IMR-90 (cell line): ENCODE measurements around the gene FUT9. TPM values are rescaled to one million over a fixed set of nuclear protein-coding genes. Genes with fewer than 3 reads are reported as not detected.

Source experiments
- ATAC-seq: fragments of 200-7000 bp; cut with Tn5 transposase; 2 replicates; pipeline ENCODE4 v1.9.1; 2020; ENCODE audit warnings: low read depth, mild to moderate bottlenecking, moderate library complexity
- BruUV-seq: library from RNA; stranded (reverse); fragments of 400-500 nt; replicated peaks from 2 replicates; lab custom pipeline; 2021; lab: Mats Ljungman, UMichigan
- CTCF ChIA-PET: fragments of 300-600 bp; formaldehyde crosslinking; extraction: SDS; loops from one replicate; lab custom pipeline; 2021; ENCODE audit warnings: antibody characterized with exemption; lab: Yijun Ruan, JAX
- POLR2A ChIA-PET: fragments of 300-600 bp; sonication (Branson Sonifier 250); formaldehyde crosslinking; loops from one replicate; lab custom pipeline; 2022; ENCODE audit warnings: antibody characterized with exemption; ENCODE audit not compliant: unreplicated experiment; lab: Charles Lee
- DNase-seq: peaks from one replicate; pipeline ENCODE4 v3.0.0; 2013
- H2AFZ ChIP-seq: replicated peaks from 2 replicates; pipeline ENCODE3; 2013; ENCODE audit warnings: low read length, mild to moderate bottlenecking; ENCODE audit not compliant: poor library complexity
- H2AK5ac ChIP-seq: 2 replicates; pipeline ENCODE4 v1.6.1; 2013; ENCODE audit warnings: low read depth, low read length, inconsistent platforms
- H2AK9ac ChIP-seq: replicated peaks from 2 replicates; pipeline ENCODE3; 2013; ENCODE audit warnings: mild to moderate bottlenecking, low read depth, low read length, moderate library complexity; ENCODE audit not compliant: poor library complexity
- H2BK120ac ChIP-seq: 2 replicates; pipeline ENCODE4 v1.6.1; 2013; ENCODE audit warnings: low read depth, low read length, inconsistent platforms
- H2BK15ac ChIP-seq: 3 replicates; pipeline ENCODE4 v1.6.1; 2013; ENCODE audit warnings: low read depth, low read length, inconsistent platforms
- H2BK20ac ChIP-seq: 2 replicates; pipeline ENCODE4 v1.6.1; 2013; ENCODE audit warnings: low read depth, mild to moderate bottlenecking, inconsistent platforms, low read length, moderate library complexity
- H2BK5ac ChIP-seq: 2 replicates; pipeline ENCODE4 v1.6.1; 2013; ENCODE audit warnings: mild to moderate bottlenecking, low read depth, low read length, inconsistent platforms; ENCODE audit not compliant: poor library complexity, severe bottlenecking
- H3K14ac ChIP-seq: replicated peaks from 2 replicates; pipeline ENCODE4 v1.6.1; 2013; ENCODE audit warnings: low read depth, low read length, inconsistent platforms
- H3K18ac ChIP-seq: 2 replicates; pipeline ENCODE4 v1.6.1; 2013; ENCODE audit warnings: low read depth, low read length, control low read depth
- H3K23ac ChIP-seq: 2 replicates; pipeline ENCODE4 v1.6.1; 2013; ENCODE audit warnings: low read depth, low read length, inconsistent platforms
- H3K27ac ChIP-seq: 2 replicates; pipeline ENCODE4 v1.5.1; 2013; ENCODE audit warnings: mild to moderate bottlenecking, control low read depth, low read length; ENCODE audit not compliant: insufficient read depth
- H3K27me3 ChIP-seq: 2 replicates; pipeline ENCODE4 v1.6.1; 2013; ENCODE audit warnings: low read length; ENCODE audit not compliant: control insufficient read depth, insufficient read depth
- H3K36me3 ChIP-seq: 2 replicates; pipeline ENCODE4 v1.6.1; 2013; ENCODE audit warnings: low read length, mixed read lengths; ENCODE audit not compliant: control insufficient read depth, insufficient read depth
- H3K4ac ChIP-seq: 2 replicates; pipeline ENCODE4 v1.6.1; 2013; ENCODE audit warnings: low read depth, low read length, inconsistent platforms
- H3K4me1 ChIP-seq: 2 replicates; pipeline ENCODE4 v1.6.1; 2013; ENCODE audit warnings: low read length, mixed read lengths; ENCODE audit not compliant: control insufficient read depth, insufficient read depth
- H3K4me2 ChIP-seq: 2 replicates; pipeline ENCODE4 v1.6.1; 2013; ENCODE audit warnings: low read depth, mild to moderate bottlenecking, control low read depth, low read length, moderate library complexity
- H3K4me3 ChIP-seq: 2 replicates; pipeline ENCODE4 v1.5.1; 2013; ENCODE audit warnings: low read depth, mild to moderate bottlenecking, control low read depth, low read length, moderate library complexity; ENCODE audit not compliant: insufficient read depth
- H3K56ac ChIP-seq: 2 replicates; pipeline ENCODE4 v1.6.1; 2013; ENCODE audit warnings: low read length, inconsistent platforms; ENCODE audit not compliant: insufficient read depth; ENCODE audit errors: extremely low read depth
- H3K79me1 ChIP-seq, 2 experiments: 2 replicates each; pipeline ENCODE4 v1.6.1; 2013; ENCODE audit warnings: low read length in 2 of 2, inconsistent platforms in 1 of 2, low read depth in 1 of 2
- H3K9ac ChIP-seq: 2 replicates; pipeline ENCODE4 v1.6.1; 2013; ENCODE audit warnings: low read depth, low read length, control low read depth
- H3K9me1 ChIP-seq: 2 replicates; pipeline ENCODE4 v1.6.1; 2013; ENCODE audit warnings: low read length, inconsistent platforms; ENCODE audit not compliant: insufficient read depth
- H3K9me3 ChIP-seq: 2 replicates; pipeline ENCODE4 v1.6.1; 2013; ENCODE audit warnings: low read length; ENCODE audit not compliant: control insufficient read depth, insufficient read depth
- H4K20me1 ChIP-seq: 2 replicates; pipeline ENCODE4 v1.6.1; 2013; ENCODE audit warnings: low read length, inconsistent platforms; ENCODE audit not compliant: insufficient read depth
- H4K5ac ChIP-seq: 2 replicates; pipeline ENCODE4 v1.6.1; 2013; ENCODE audit warnings: mild to moderate bottlenecking, low read depth, low read length, control low read depth
- H4K8ac ChIP-seq, 2 experiments: 2 replicates each; pipeline ENCODE4 v1.6.1; 2013; ENCODE audit warnings: low read depth in 2 of 2, low read length in 2 of 2, control low read depth in 1 of 2, inconsistent platforms in 1 of 2
- H4K91ac ChIP-seq: 2 replicates; pipeline ENCODE4 v1.6.1; 2013; ENCODE audit warnings: low read depth, low read length, inconsistent platforms; ENCODE audit not compliant: insufficient read depth
- BHLHE40 ChIP-seq: fragments of 150-350 bp; IDR thresholded peaks from 2 replicates; pipeline ENCODE4 v1.6.1; 2016; ENCODE audit warnings: mild to moderate bottlenecking, low read depth, low read length
- CEBPB ChIP-seq: IDR thresholded peaks from 2 replicates; pipeline ENCODE4 v1.6.1; 2012; ENCODE audit warnings: low read depth, low read length, improper control_type of control experiment
- CHD1 ChIP-seq: IDR thresholded peaks from 2 replicates; pipeline ENCODE4 v1.6.1; 2012; ENCODE audit warnings: low read depth, low read length, improper control_type of control experiment
- CTCF ChIP-seq: conservative IDR thresholded peaks from 2 replicates; pipeline ENCODE4 v1.5.1; 2012; ENCODE audit warnings: mild to moderate bottlenecking, low read depth, low read length, improper control_type of control experiment
- FOS ChIP-seq: fragments of 150-350 bp; IDR thresholded peaks from 2 replicates; pipeline ENCODE4 v1.6.1; 2016; ENCODE audit warnings: low read depth, low read length
- MAFK ChIP-seq: IDR thresholded peaks from 2 replicates; pipeline ENCODE4 v1.6.1; 2012; ENCODE audit warnings: low read depth, low read length, improper control_type of control experiment
- MAZ ChIP-seq: IDR thresholded peaks from 2 replicates; pipeline ENCODE4 v1.6.1; 2012; ENCODE audit warnings: low read depth, mild to moderate bottlenecking, low read length, improper control_type of control experiment, moderate library complexity, borderline replicate concordance
- MXI1 ChIP-seq: IDR thresholded peaks from 2 replicates; pipeline ENCODE4 v1.6.1; 2012; ENCODE audit warnings: low read depth, mild to moderate bottlenecking, low read length, moderate library complexity, borderline replicate concordance
- POLR2A ChIP-seq: IDR thresholded peaks from 2 replicates; pipeline ENCODE4 v1.6.1; 2012; ENCODE audit warnings: mild to moderate bottlenecking, low read depth, low read length
- RCOR1 ChIP-seq: IDR thresholded peaks from 2 replicates; pipeline ENCODE4 v1.6.1; 2012; ENCODE audit warnings: mild to moderate bottlenecking, low read length, improper control_type of control experiment; ENCODE audit not compliant: insufficient replicate concordance
- RFX5 ChIP-seq: IDR thresholded peaks from 2 replicates; pipeline ENCODE4 v1.8.0; 2012; ENCODE audit warnings: low read depth, mild to moderate bottlenecking, low read length, moderate library complexity
- SMC3 ChIP-seq: fragments of 150-350 bp; IDR thresholded peaks from 2 replicates; pipeline ENCODE4 v1.6.1; 2016; ENCODE audit warnings: low read depth, mild to moderate bottlenecking, antibody characterized with exemption, low read length, moderate library complexity
- WGBS, 2 experiments: methylation state at CpG; one replicate each; pipeline versions ENCODE4 v1.1.5 to v1.1.7; 2013; ENCODE audit warnings: missing lambda C conversion rate in 2 of 2; ENCODE audit not compliant: insufficient read length in 1 of 2; ENCODE audit errors: extremely low coverage in 2 of 2; 5-methylcytosine and 5-hydroxymethylcytosine counted together
- dilution Hi-C: fragments of 300-500 bp; cut with HindIII; formaldehyde crosslinking; loops from one replicate; pipeline ENCODE4 v1.14.3; 2018; ENCODE audit warnings: low sequenced_read_pairs; ENCODE audit not compliant: unreplicated experiment
- in situ Hi-C: fragments of 300-500 bp; cut with MboI; formaldehyde crosslinking; loops from 3 replicates; pipeline ENCODE4 v1.14.3; 2019; ENCODE audit warnings: low sequenced_read_pairs, inconsistent platforms, mixed read lengths
- intact Hi-C: fragments of 100-400 bp; cut with micrococcal nuclease; formaldehyde crosslinking; loops from 2 replicates; pipeline ENCODE4 v1.10.0; 2022
- polyA plus RNA-seq, 3 experiments: library from polyadenylated mRNA; depleted of rRNA; stranded (reverse); fragments of >200 nt; gene quantifications; 2 replicates each; pipeline ENCODE4 v1.2.3, GENCODE V29; 2012; ENCODE audit warnings: low replicate concordance in 1 of 3
- total RNA-seq: library from RNA; depleted of rRNA; stranded (reverse); fragments of >200 nt; gene quantifications from 2 replicates; pipeline ENCODE4 v1.2.3, GENCODE V29; 2012
- TF ChIP-seq, protein P1 (sequence below): fragments of 150-350 bp; IDR thresholded peaks from 2 replicates; pipeline ENCODE4 v1.6.1; 2016; ENCODE audit warnings: low read depth, mild to moderate bottlenecking, low read length, moderate library complexity, borderline replicate concordance

The FUT9 gene
- total and polyA plus RNA-seq, 2 of the 4 experiments (the other 2 are of a cell fraction): under 0.01 TPM; not detected in 1

GRCh38 chr6:96223695-96224094, 207.9 kb downstream of the FUT9 start:
- Histone ChIP-seq H3K79me1 (no peaks in the 10 kb centered on the region), H3K27me3 (no peaks in the 10 kb centered on the region), H3K23ac (no peak overlapping the region), H2BK15ac (no peak overlapping the region), H3K18ac (no peak overlapping the region), H2BK5ac (no peak overlapping the region), H2BK20ac (no peak overlapping the region), H3K4ac (no peak overlapping the region), H4K8ac (no peak overlapping the region), H3K27ac (no peak overlapping the region), H4K5ac (no peak overlapping the region), H3K56ac (no peak overlapping the region), H3K4me2 (no peak overlapping the region), H2AK9ac (no peak overlapping the region), H3K9me1 (no peaks in the 10 kb centered on the region), H3K4me3 (no peak overlapping the region), H4K20me1 (no peaks in the 10 kb centered on the region), H2AFZ (no peak overlapping the region), H4K91ac (no peak overlapping the region), H3K9me3 (peaks cover 2% of the 10 kb centered on the region), H3K36me3 (no peaks in the 10 kb centered on the region), H3K4me1 (no peaks in the 10 kb centered on the region), H3K9ac (no peak overlapping the region), H2AK5ac (no peak overlapping the region), H3K14ac (no peak overlapping the region), H2BK120ac (no peak overlapping the region)
- TF ChIP-seq FOS (no peak), CTCF (no peak), BHLHE40 (no peak), MXI1 (no peak), RFX5 (no peak), POLR2A (no peak), SMC3 (no peak), MAFK (no peak), RCOR1 (no peak), MAZ (no peak), CEBPB (no peak), CHD1 (no peak)
- TF ChIP-seq, protein P1, sequence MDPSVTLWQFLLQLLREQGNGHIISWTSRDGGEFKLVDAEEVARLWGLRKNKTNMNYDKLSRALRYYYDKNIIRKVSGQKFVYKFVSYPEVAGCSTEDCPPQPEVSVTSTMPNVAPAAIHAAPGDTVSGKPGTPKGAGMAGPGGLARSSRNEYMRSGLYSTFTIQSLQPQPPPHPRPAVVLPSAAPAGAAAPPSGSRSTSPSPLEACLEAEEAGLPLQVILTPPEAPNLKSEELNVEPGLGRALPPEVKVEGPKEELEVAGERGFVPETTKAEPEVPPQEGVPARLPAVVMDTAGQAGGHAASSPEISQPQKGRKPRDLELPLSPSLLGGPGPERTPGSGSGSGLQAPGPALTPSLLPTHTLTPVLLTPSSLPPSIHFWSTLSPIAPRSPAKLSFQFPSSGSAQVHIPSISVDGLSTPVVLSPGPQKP: no peak
- intact Hi-C loops: no loop called here
- no TSS peak for BruUV-seq
- dilution Hi-C loops: no loop called here
- in situ Hi-C loops: no loop called here
- WGBS, 2 experiments: no CpG with 5 or more reads among the region's 1 CpG
- ATAC-seq (no peak), DNase-seq (no peak)
- ChIA-PET POLR2A (no interaction called here), CTCF (no interaction called here)
